GM20000 (cell line): ENCODE measurements around the gene RNF166.
A peak's percentile ranks its signal among the peaks of the same experiment; 100 is the strongest.

ENCODE experiments used
- DNase-seq: peaks from one replicate; pipeline ENCODE4 v3.0.0; 2012; ENCODE audit warnings: low spot score
- CTCF ChIP-seq: IDR thresholded peaks from 2 replicates; pipeline ENCODE4 v1.5.1; 2012; ENCODE audit warnings: mild to moderate bottlenecking, control low read depth; ENCODE audit errors: extremely low read depth, missing control alignments

Gene RNF166

GRCh38 chr16:88651989-88652761 is 54.0 kb downstream of the RNF166 start:
- no peak for TF ChIP-seq CTCF
- no peak for DNase-seq

- peak; percentile 96 for DNase-seq
- no peak for TF ChIP-seq CTCF
Observed at GRCh38 chr16:88651276-88651988, 54.8 kb downstream of the RNF166 start.

DNA sequence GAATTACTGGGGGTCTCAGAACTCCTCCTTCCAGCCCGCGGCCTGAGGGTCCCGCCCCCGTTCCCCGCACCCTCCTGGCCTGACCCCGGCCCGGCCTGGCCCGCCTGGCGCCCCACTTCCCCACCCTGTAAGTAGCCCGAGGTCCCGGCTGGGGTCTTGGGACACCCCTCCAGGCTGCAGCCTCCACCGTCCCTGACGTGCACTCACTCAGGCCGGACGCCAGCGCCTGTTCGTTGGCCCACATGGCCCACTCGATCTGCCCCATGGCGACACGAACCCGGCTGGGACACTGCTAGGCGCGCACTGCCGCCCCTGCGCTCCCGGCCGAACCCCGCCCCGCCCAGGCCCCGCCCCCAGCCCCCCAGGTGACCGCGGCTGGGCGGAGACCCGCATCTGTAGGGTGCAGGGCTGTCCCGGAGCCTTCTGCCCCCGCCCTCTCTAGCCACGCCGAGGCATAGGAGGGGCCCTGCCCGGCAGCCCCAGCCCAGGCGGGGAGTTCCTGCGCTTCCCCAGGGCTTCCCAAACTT is 55.4 kb downstream of the RNF166 start, which contains the start of gene CYBA:
Gene CYBA, minus strand, starts transcription at position 305 of the 527 bp plus-strand sequence. Its CDS starts 40 bp downstream, at position 265.
- peak; percentile 99 for DNase-seq
- TF ChIP-seq CTCF: no peak

DNA sequence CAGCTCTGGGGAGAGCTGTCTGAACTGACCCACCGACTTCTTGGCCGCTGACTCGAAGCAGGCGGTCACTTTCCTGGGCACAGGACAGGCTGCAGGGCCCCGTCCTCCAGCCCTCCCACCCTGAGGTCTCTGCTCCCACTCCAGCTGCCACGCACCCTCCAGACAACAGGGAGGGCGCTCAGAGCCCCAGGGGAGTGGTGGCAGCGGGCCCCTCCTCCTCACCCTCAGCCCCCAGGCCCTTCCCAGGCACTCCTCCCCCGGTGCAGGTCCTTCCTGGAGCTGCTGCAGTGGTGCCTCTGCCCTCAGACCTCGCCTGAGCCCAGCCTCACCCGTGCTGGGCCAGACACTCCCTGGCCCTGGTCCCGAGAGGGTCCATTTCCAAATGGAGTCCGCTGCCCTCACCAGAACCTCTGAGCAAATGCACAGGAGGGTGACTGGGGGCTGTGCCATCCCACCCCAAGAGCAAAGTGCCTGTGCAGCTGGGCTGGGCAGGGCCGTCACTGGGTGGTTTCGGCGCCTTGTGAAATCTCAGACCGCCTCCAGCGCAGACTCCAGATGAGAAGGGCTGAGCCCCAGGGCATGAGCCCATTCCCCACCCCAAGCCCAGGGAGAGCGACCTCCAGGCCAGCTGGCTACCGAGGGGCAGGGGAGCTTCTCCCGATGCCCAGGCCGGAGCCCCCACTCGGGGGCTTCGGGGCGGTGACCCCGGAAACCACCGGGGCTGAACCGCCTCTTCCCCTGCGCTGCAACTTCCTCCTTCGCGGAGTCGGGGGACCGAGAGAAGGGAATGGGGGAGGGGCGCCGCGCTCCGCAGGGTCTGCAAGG is 56.1 kb downstream of the RNF166 start:
- peak; percentile 74 for DNase-seq
- no peak for TF ChIP-seq CTCF

DNA sequence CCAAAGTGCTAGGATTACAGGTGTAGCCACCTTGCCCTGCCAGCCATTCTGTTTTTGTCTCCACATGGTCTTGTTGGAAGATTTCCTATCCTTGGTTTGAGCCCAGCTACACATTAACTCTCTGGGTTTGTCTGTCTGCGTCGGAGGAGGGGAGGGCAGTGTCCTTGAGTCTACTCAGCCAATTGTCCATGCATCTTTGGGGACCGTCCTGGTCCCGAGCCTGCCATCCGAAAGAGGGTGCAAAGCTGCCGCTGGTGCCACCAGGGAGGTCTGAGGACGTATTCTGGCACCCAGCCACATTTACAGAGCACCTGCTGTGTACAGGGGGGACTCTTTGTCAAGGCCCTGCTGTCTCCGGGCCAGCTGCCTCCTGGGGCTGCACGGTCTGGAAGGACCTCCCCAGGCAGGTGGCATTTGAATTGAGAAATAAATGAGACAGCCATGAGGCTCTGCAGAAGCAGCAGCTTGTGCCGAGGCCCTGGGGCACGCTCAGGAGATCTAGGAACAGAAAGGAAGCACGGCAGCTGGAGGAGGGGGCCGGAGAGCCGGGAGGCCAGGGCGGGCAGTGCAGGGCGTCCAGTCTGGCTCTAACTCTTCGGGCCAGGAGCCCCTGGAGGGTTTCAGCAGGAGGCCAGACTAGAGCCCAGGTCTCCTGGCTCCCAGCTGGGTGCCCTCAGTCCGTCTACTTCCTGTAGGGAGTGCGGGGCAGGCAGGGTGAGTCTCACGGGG is 56.8 kb downstream of the RNF166 start:
- no peak for TF ChIP-seq CTCF

DNA sequence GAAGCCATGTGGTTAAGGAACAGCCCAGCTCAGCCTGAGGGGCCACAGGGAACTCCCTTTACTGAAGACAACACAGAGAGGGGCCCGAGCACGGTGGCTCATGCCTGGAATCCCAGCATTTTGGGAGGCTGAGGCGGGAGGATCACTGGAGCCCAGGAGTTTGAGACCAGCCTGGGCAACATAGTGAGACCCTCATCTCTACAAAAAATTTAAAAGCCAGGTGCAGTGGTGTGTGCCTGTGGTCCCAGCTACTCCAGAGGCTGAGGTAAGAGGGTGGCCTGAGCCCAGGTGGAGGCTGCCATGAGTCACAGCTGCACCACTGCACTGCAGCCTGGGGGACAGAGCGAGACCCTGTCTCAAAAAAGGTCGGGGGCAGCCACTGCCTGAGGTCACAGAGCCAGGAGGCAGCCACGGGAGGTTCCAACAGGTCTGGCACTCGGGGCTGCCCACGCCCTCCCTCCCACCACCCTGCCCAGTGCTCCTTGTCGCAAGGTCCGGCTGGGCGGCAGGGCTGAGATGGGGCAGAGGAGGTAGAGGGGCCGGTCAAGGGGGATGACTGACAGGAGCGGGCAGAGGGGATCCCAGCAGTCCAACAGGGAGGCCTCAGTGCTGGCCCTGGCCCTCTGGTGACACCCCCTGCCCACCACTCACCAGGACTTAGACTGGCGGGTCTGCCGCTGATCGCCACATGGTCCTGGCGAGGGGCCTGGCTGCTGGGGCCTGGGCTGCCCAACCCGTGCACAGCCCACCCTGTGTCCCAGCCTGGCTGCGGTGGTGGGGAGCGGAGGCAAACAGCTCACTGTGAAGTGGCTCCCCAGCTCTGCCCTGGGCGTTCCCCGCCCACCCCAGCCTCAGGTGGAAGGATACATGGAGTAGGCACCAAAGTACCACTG is 58.8 kb downstream of the RNF166 start:
- no peak for DNase-seq
- TF ChIP-seq CTCF: no peak

More for the DNA sequence above, 56.8 kb downstream of the RNF166 start:
- no peak for DNase-seq
